Measurements from ENCODE around the gene CRCP.
"Not testable (repeated sequence)": the region's sequence is repeated elsewhere in the genome, so short reads cannot be mapped to it uniquely, and the experiment has no call there.

Gene CRCP

DNA sequence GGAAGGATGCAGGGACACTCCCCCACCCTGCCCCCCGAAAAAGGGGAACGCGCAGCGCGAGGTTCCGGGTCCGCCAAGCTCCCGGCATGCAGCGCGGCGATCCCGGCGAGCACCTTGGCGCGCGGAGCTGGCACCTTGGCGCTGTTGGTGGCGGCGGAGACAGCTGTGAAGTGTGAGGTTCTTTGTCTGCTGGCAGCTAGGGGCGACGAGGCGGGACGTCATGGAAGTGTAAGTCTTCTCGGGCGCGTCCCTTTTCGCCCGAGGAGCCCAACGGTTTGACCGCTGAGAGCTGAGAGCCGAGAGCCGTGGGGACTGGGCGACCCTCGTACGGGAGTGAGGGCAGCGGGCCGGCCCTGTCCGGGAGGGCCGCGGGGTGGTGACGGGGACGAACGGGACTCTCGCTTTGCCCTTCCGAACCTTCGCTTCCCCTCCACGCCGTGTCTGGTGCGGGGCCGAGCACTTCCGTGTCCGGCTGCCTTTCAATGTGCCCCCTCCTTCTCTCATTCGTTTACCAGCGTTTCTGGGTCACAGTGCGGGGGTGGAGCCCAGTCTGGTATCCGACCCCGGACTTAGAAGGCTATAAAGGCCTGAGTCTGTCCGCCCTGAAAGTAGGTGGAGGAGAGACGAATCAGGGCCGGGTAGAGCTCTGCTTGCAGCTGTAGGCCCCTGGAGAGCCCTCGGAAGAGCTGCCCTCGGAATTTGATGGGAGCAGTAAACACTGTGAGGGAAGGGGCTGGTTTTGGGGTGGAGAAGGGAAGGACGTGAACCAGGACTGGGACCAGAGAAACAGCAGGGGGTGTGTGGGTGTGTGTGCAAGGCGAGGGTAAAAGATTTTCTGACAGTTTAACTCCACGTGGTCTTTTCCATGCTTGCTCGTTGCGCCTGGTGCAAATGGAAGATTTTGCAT, at the start of gene CRCP:
Gene CRCP, plus strand, starts transcription at position 105 of the 907 bp plus-strand sequence. Its CDS starts 116 bp downstream, at position 221.
- TF ChIP-seq CTCF (IDR thresholded peaks at IDR 0.05; ENCODE audit: borderline replicate concordance, control extremely low read depth, extremely low read depth, insufficient read depth, missing control alignments) = no peak
- in situ Hi-C loops (cut with MboI; ENCODE audit: low sequenced_read_pairs, unreplicated experiment) = no loop called here
- peak; percentile 93 for DNase-seq (ENCODE audit: low spot score)

DNA sequence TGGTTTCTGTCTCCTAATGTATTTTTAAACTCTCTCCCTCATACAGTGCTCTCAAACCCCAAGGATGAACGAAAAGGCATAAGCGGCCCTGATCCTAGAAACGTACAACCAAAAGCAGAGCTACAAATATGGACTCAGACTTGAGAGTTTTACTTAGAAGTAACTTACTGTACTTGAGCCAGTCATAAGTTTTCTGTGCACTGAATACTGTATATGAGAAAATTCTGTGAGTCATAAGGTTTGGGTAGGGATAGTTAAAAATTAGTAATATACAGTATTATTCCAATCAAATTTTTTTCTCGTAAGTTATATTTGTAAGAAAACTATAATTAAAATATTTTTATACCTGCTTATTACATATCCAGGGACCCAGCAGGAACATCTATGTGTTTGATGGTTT, 44.9 kb upstream of the CRCP start:
- no peak for TF ChIP-seq CTCF (IDR thresholded peaks at IDR 0.05; ENCODE audit: borderline replicate concordance, control extremely low read depth, extremely low read depth, insufficient read depth, missing control alignments)
- no peak for DNase-seq (ENCODE audit: low spot score)
- in situ Hi-C loops (cut with MboI; ENCODE audit: low sequenced_read_pairs, unreplicated experiment) = no loop called here

- no peak for DNase-seq (ENCODE audit: low spot score)
- no peak for TF ChIP-seq CTCF (IDR thresholded peaks at IDR 0.05; ENCODE audit: borderline replicate concordance, control extremely low read depth, extremely low read depth, insufficient read depth, missing control alignments)
- in situ Hi-C loops (cut with MboI; ENCODE audit: low sequenced_read_pairs, unreplicated experiment) = no loop called here
Measured at GRCh38 chr7:66070222-66070621, 44.4 kb upstream of the CRCP start.

GRCh38 chr7:66072208-66072607, 42.4 kb upstream of the CRCP start:
- in situ Hi-C loops (cut with MboI; ENCODE audit: low sequenced_read_pairs, unreplicated experiment); DNase-seq (ENCODE audit: low spot score): not testable (repeated sequence)

DNA sequence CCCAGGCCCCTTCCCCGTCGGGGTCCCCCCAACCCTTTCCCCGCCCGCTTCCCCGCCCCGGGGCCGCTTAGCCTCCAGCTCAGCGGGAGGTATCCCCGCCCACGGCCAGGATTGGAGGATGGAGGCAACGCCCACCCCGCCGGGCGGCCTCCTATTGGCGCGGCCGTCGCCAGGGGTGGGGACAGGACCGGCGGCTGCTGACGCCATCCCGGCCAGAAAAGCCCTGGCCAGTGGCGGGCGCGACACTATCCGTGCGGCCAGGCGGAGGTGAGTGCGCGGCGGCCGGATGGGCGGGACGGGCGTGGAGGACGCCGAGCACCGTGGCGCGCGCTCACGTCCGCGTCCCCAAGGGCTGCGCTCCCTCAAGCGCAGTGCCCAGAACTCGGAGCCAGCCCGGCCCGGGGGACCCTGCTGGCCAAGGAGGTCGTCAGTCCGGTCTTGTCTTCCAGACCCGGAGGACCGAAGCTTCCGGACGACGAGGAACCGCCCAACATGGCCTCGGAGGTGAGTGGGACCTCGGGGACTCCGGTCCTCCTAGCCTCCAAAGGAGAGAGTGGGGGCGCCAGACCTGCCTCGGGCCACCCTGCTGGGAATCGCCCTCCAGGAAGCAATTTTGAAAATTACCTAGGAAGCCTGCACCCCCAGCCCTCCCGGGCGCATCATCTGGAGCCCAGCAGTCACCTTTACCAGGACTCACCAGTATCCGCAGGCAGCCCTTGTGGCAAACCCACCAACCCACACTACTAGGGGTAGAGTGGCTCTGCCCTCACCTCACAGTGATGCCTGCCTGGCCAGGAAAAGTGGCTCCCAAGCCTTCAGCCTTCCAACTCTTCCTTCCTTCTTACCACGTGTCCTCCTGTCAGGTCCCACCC, 38.8 kb upstream of the CRCP start, which contains the start of gene ASL:
Gene ASL, plus strand, starts transcription at position 230 of the 872 bp plus-strand sequence. Its CDS starts 263 bp downstream, at position 493.
- no peak for TF ChIP-seq CTCF (IDR thresholded peaks at IDR 0.05; ENCODE audit: borderline replicate concordance, control extremely low read depth, extremely low read depth, insufficient read depth, missing control alignments)
- DNase-seq (ENCODE audit: low spot score) = peak; percentile 100
- in situ Hi-C loops (cut with MboI; ENCODE audit: low sequenced_read_pairs, unreplicated experiment) = no loop called here

- peak; percentile 33 for DNase-seq (ENCODE audit: low spot score)
- in situ Hi-C loops (cut with MboI; ENCODE audit: low sequenced_read_pairs, unreplicated experiment) = no loop called here
- TF ChIP-seq CTCF (IDR thresholded peaks at IDR 0.05; ENCODE audit: borderline replicate concordance, control extremely low read depth, extremely low read depth, insufficient read depth, missing control alignments) = no peak
Measured at GRCh38 chr7:66076462-66077329, 38.0 kb upstream of the CRCP start.

Measured in GM13976 (cell line).